HG02852 (cell line): ENCODE data around the gene MEGF11.
A peak's percentile ranks its signal among the peaks of the same experiment; 100 is the strongest.

ENCODE experiments used
- ATAC-seq: cut with Tn5 transposase; IDR thresholded peaks from one replicate; pipeline ENCODE4 v1.9.1; 2021; ENCODE audit warnings: mild to moderate bottlenecking, moderate library complexity; ENCODE audit not compliant: unreplicated experiment

Gene MEGF11

DNA sequence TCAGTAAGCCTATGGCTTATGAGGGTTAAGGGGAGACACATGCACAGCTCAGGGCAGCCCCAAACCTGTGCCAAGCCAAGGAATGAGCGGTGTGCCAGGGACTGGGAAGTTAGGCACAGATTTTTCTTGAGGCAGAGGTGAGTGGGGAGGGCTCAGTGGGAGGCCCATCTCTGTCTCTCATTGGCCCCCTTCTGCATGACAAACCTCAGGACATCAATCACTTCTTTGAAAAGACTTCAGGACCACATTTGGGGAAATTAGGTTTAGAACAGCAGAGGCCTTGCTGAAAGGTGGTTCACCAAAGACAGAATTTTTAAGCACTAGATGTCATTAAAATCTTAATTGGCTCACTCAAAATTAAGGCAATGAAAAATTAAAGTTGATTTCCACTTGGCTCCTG lies 327.1 kb downstream of the MEGF11 start:
- ATAC-seq = no peak

- no peak for ATAC-seq
Measured at GRCh38 chr15:65925338-65925737, 328.2 kb downstream of the MEGF11 start.

DNA sequence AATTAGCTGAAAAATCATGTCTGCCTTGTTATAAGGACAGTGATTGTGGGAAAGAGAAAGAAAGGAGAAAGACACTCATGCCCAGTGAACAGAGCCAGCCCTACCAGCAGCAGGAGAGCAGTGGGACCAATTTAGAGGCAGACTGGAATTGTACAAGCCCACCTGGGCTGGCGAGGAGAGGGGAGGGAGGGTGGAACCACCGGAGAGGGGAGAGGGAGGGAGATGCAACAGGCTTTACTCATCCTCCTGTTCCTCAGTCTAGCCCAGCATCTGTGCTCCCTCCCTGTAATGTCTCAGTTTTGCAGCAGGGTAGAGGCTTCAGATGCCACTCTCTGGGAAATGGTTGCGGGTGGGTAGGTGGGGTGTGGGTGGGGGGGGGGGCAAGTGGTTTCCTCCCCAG lies 329.5 kb downstream of the MEGF11 start:
- no peak for ATAC-seq

DNA sequence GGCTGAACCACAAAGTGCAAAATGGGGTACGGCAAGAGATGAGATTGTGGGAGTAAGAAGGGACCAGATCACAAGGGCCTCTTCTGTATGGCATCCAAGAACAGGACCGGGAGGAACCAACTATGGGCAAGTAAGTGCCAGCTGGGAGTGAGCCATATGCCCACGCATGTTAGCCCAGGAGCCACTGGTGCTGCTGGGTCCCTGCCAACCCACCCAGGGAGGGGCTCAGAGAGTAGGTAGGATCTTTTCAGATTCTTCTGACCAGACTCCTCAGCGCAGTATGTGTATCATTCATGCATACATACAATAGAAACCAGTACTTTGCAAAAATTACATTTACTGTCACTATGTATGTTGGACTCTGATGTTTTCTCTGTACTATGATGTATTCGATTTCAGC lies 330.3 kb downstream of the MEGF11 start:
- ATAC-seq = no peak

GRCh38 chr15:65922621-65923020 lies 330.9 kb downstream of the MEGF11 start:
- no peak for ATAC-seq

DNA sequence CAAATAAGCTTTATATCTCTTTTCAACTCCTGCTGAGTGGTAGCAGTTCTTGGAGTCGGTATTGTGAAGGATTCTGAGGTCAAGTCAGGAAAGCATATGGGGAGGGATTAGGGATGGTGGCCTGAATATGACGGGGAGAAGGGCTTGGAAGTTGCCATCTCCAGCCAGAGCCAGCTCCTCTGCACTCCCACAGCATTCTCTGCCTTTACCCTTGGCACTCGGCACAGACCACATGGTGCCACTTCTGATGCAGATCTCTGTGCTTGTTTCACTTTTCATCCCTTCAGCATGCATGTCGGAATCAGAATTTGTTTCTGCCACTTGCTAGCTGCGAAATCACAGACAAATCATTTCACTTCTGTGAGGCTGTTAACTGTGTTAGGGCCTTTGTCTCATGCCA lies 331.8 kb downstream of the MEGF11 start:
- no peak for ATAC-seq

DNA sequence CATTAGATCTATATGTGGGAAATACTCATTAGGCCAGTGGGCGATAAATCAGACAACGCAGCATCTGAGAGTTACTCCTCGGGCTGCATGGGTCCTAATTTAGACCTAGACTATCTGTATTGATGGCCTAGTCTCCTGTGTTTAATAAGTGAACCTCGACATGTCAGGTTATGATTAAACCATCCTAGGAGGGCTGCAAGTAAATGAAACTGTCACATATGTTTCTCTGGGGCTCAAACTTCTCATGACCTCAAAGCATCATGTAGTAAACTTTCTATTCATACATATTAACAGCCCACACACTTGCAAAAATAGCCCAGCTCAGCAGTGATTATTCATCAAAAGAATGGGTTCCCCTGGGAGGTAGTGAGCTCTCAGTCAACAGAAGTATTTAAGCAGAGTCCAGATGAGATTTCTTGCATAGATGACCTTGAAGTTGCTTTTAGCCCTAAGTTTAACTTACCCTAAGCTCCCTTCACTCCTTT lies 332.7 kb downstream of the MEGF11 start:
- no peak for ATAC-seq

GRCh38 chr15:65920121-65920520 lies 333.4 kb downstream of the MEGF11 start:
- ATAC-seq = no peak

- ATAC-seq = no peak
Measured at GRCh38 chr15:65919353-65919752, 334.2 kb downstream of the MEGF11 start.

GRCh38 chr15:65918945-65919344 lies 334.6 kb downstream of the MEGF11 start:
- no peak for ATAC-seq

GRCh38 chr15:65918357-65918920 lies 335.1 kb downstream of the MEGF11 start:
- ATAC-seq = no peak

- ATAC-seq = no peak
Measured at GRCh38 chr15:65917936-65918335, 335.6 kb downstream of the MEGF11 start.

GRCh38 chr15:65917407-65917756 lies 336.2 kb downstream of the MEGF11 start:
- ATAC-seq = no peak

DNA sequence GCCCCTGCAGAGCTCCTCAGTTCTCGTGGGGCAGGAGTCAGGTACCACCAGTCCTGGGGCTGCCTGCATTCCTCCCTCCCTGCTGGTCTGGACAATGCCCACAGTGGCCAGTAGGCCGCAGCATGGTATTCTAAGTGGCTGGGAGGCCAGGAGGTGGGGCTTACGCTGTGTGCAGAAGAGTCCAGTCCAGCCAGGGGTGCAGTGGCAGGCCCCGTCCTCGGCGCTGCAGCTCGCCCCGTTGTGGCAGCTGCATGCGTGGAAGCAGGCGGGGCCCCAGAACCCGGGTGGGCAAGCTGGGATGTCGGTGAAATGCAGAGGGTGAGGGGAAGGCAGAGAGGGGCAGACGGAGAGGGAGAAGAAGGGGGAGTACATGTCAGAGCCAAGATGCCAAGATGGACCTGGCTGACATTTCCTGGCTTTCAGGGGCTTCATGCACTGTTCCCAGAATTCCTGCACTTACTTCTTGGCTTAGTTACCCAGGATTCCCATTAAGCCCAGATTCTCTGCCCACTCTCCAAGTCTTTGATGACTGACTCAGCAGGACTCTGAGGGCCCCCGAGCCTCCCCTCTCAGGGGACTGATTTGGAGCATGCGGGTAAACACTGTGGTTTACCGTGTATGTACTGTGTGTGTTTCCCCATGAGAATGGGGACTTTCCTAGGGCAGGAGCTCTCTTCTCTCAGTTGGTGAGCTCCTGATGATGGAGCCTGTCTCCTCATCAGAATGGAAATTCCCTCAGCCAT lies 336.7 kb downstream of the MEGF11 start:
- ATAC-seq = peak; percentile 70

DNA sequence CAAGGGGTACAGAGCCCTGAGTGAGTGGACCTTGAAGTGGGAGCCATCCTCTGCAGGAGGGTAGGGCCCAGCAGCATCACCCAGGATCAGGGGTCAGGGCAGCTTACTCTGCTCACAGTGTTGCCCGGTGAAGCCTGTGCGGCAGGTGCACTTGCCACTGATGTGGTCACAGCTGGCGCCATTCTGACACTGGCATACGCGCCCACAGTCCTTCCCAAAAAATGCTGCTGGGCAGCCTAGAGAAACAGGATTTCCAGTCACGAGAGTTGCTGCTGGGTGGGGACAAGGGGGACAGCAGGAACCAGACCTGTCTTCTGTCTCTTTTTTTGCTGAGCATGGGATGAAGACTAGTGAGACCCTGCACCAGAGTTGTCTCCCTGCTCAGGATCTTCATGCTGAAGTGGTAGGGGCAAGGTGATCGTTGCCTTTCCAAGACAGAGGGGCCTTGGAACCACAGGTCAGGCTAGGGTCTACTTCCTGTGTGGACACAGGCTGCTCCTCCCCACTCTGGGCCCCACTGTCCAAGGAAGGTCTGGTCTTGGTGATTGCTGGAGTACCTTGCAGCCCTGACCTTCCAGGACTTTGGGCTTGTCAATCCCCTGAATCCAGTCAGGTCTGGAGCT lies 337.4 kb downstream of the MEGF11 start:
- no peak for ATAC-seq

DNA sequence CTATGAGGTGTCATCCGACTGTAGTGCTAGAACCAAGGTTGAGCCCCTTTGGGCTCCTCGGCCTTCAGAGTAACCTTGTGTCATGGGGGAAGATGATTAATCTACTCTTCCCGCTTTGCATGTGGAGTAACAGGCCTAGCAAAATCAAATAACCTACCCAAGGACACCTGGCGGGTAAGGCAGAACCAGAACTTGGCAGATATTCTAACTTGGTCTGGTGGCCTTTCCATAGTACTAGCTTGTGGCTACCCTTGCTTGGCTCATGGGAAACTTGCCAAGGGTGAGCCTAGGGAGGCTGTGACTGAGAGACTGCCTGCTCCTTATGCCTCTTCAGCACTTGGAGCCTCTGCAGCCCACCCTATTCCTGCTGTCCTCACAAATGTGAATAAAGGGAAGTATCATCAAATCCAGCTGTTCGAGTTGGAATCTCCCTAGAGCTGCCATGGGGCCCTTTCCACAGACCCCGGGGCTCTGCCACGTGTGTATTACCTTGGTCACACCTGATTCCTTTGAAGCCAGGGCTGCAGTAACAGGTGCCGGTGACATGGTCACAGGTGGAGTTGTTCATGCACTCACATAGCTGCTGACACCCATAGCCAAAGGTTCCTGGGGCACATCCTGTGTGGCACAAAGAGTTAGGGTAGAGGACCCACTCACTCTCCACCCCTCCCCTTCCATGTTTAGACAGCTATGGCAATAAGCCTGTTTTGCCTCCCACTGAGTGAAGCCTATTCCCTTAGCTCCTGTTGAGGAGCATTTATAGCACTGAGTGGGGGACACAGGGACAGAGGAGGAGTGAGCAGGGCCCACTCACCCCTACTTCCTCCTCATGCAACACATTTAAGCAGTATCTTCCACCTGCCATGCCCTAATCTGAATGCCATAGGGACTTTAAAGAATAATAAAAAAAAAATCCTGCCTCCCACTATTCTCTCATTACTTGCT lies 338.3 kb downstream of the MEGF11 start:
- no peak for ATAC-seq

- no peak for ATAC-seq
Measured at GRCh38 chr15:65914386-65914785, 339.2 kb downstream of the MEGF11 start.

GRCh38 chr15:65913631-65914199 lies 339.8 kb downstream of the MEGF11 start:
- ATAC-seq = no peak

DNA sequence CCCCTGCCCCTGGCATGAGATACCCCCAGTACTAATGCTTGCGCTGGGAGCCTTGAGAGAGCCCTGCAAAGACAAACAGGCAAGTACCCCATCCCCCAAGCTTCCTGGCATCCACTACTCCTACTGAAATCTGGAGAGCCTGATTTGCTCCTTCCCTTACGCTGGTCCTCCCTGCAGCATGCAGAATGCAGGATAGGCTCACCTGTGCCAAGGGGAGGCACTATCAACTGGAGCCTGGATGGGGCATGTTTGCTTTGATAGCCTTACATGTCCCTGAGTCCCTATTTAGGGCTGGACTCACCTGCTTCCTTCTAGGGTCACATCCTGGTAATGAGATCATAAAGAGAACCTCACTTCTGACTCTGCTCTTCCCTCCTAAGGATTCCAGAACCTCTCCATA lies 341.3 kb downstream of the MEGF11 start:
- ATAC-seq = no peak

GRCh38 chr15:65910341-65910740 lies 343.2 kb downstream of the MEGF11 start:
- ATAC-seq = no peak

GRCh38 chr15:65909831-65910230 lies 343.7 kb downstream of the MEGF11 start:
- ATAC-seq = no peak
